Dedifferentiated amniotic fluid mesenchymal stem cell (primary cell): ENCODE measurements around the gene RAPGEF4.

Source experiments
- DNase-seq: peaks from one replicate; pipeline ENCODE4 v3.0.0-alpha.2; 2016; ENCODE audit errors: extremely low spot score

RAPGEF4 gene

GRCh38 chr2:173094731-173095130 lies 359.1 kb downstream of the RAPGEF4 start:
- no peak for DNase-seq

GRCh38 chr2:173095356-173095755 lies 359.7 kb downstream of the RAPGEF4 start:
- no peak for DNase-seq

GRCh38 chr2:173099271-173099670 lies 363.6 kb downstream of the RAPGEF4 start:
- DNase-seq: no peak

- no peak for DNase-seq
These were observed 364.2 kb downstream of the RAPGEF4 start for GRCh38 chr2:173099804-173100203.

GRCh38 chr2:173101687-173102086 lies 366.0 kb downstream of the RAPGEF4 start:
- no peak for DNase-seq
